G401 (cell line): ENCODE results near the gene HLA-DMB. TPM values are rescaled to one million over a fixed set of nuclear protein-coding genes. Genes with fewer than 3 reads are reported as not detected.

Source experiments
- DNase-seq: peaks from one replicate; pipeline ENCODE4 v3.0.0-alpha.2; 2015; ENCODE audit warnings: low spot score
- in situ Hi-C: cut with HindIII; loops from 2 replicates; pipeline ENCODE4 v1.10.0; 2016; ENCODE audit warnings: low sequenced_read_pairs, mixed read lengths
- total RNA-seq: library from RNA; depleted of rRNA; stranded (reverse); fragments of >200 nt; shearing (Covaris generic); gene quantifications from 2 replicates; pipeline ENCODE4 v1.2.3, GENCODE V29; 2014; rRNA removed

Gene HLA-DMB
- total RNA-seq: 3.2 and 8.0 TPM in 2 replicates

GRCh38 chr6:32940656-32941213, at the start of gene HLA-DMB:
TSS of gene HLA-DMB (minus strand) at chr6:32941028. CDS start at chr6:32940807, 221 bp downstream.
- in situ Hi-C loops: loop anchor here (10.0 kb wide), 1 partner anchor 116 kb away; no protein-coding TSS in a partner anchor
- peak; percentile 83 for DNase-seq

- no peak for DNase-seq
- in situ Hi-C loops: no loop called here
These were observed 48.5 kb upstream of the HLA-DMB start for GRCh38 chr6:32989368-32989767.

- in situ Hi-C loops: no loop called here
These were observed 44.0 kb upstream of the HLA-DMB start for GRCh38 chr6:32984622-32985389.

GRCh38 chr6:32983964-32984621, 43.3 kb upstream of the HLA-DMB start:
- no peak for DNase-seq
- in situ Hi-C loops: no loop called here

More at GRCh38 chr6:32984622-32985389, 44.0 kb upstream of the HLA-DMB start:
- peak; percentile 95 for DNase-seq

GRCh38 chr6:32983493-32983848, 42.6 kb upstream of the HLA-DMB start:
- in situ Hi-C loops: no loop called here

GRCh38 chr6:32982702-32983492, 42.1 kb upstream of the HLA-DMB start:
- peak; percentile 57 for DNase-seq
- in situ Hi-C loops: no loop called here

More at GRCh38 chr6:32983493-32983848, 42.6 kb upstream of the HLA-DMB start:
- DNase-seq: peak; percentile 27

GRCh38 chr6:32982084-32982701, 41.4 kb upstream of the HLA-DMB start:
- in situ Hi-C loops: no loop called here
- peak; percentile 37 for DNase-seq

- in situ Hi-C loops: no loop called here
- DNase-seq: no peak
These were observed 39.7 kb upstream of the HLA-DMB start for GRCh38 chr6:32980488-32981038.

- in situ Hi-C loops: no loop called here
- no peak for DNase-seq
These were observed 39.1 kb upstream of the HLA-DMB start for GRCh38 chr6:32979720-32980487.

- in situ Hi-C loops: no loop called here
- DNase-seq: no peak
These were observed 37.1 kb upstream of the HLA-DMB start for GRCh38 chr6:32977953-32978324.

- no peak for DNase-seq
- in situ Hi-C loops: no loop called here
These were observed 36.6 kb upstream of the HLA-DMB start for GRCh38 chr6:32977272-32977952.

- in situ Hi-C loops: no loop called here
- DNase-seq: no peak
These were observed 35.7 kb upstream of the HLA-DMB start for GRCh38 chr6:32976334-32977069.

GRCh38 chr6:32975886-32976285, 35.1 kb upstream of the HLA-DMB start:
- in situ Hi-C loops: no loop called here
- DNase-seq: no peak

- DNase-seq: no peak
- in situ Hi-C loops: no loop called here
These were observed 33.9 kb upstream of the HLA-DMB start for GRCh38 chr6:32974541-32975308.

- DNase-seq: peak; percentile 31
- in situ Hi-C loops: no loop called here
These were observed 33.1 kb upstream of the HLA-DMB start for GRCh38 chr6:32974016-32974333.
